BJ (cell line): ENCODE results near the gene CHN2. TPM values are rescaled to one million over a fixed set of nuclear protein-coding genes. Genes with fewer than 3 reads are reported as not detected.

Source experiments
- CTCF ChIA-PET: fragments of 350-600 bp; formaldehyde crosslinking; extraction: SDS; loops from one replicate; lab custom pipeline; 2021; ENCODE audit warnings: antibody characterized with exemption, inconsistent platforms; lab: Yijun Ruan, JAX
- POLR2A ChIA-PET: fragments of 300-600 bp; sonication (Branson Sonifier 250); formaldehyde crosslinking; extraction: SDS; loops from one replicate; lab custom pipeline; 2021; ENCODE audit warnings: antibody characterized with exemption; lab: Charles Lee
- DNase-seq: peaks from one replicate; pipeline ENCODE4 v3.0.0-alpha.2; 2011; ENCODE audit warnings: low read depth
- H3K27me3 ChIP-seq: 2 replicates; pipeline ENCODE4 v1.6.0; 2011; ENCODE audit warnings: low read length; ENCODE audit not compliant: control insufficient read depth, insufficient read depth
- H3K36me3 ChIP-seq: 2 replicates; pipeline ENCODE4 v1.5.1; 2011; ENCODE audit warnings: low read length; ENCODE audit not compliant: control insufficient read depth, insufficient read depth
- H3K4me3 ChIP-seq: 2 replicates; pipeline ENCODE4 v1.5.1; 2011; ENCODE audit warnings: low read depth, mild to moderate bottlenecking, control low read depth, low read length
- CTCF ChIP-seq: IDR thresholded peaks from 2 replicates; pipeline ENCODE4 v1.5.1; 2011; ENCODE audit warnings: low read depth, mild to moderate bottlenecking, control low read depth, inconsistent platforms, low read length, moderate library complexity; ENCODE audit not compliant: insufficient read depth
- polyA plus RNA-seq: library from polyadenylated mRNA; depleted of rRNA; stranded (reverse); fragments of >200 nt; gene quantifications from 2 replicates; pipeline ENCODE4 v1.2.3, GENCODE V29; 2011

Gene CHN2
- polyA plus RNA-seq, 1 experiment, result not detected

- ChIA-PET CTCF (no interaction called here), POLR2A (no interaction called here)
- H3K4me3 ChIP-seq, result no peak overlapping the region
- no peaks in the 10 kb centered on the region for H3K36me3 ChIP-seq
- no peak for TF ChIP-seq CTCF
- no peak for DNase-seq
- H3K27me3 ChIP-seq, result no peaks in the 10 kb centered on the region
Measured at GRCh38 chr7:29505931-29506330, 311.4 kb downstream of the CHN2 start.

GRCh38 chr7:29508608-29509007 is 314.0 kb downstream of the CHN2 start:
- Histone ChIP-seq H3K27me3 (no peaks in the 10 kb centered on the region), H3K4me3 (no peak overlapping the region), H3K36me3 (no peaks in the 10 kb centered on the region)
- DNase-seq, result no peak
- POLR2A ChIA-PET, result no interaction called here
- CTCF ChIA-PET, result no interaction called here
- no peak for TF ChIP-seq CTCF

- DNase-seq, result no peak
- TF ChIP-seq CTCF, result no peak
- CTCF ChIA-PET, result interaction anchor here (1.3 kb wide), 1 partner anchor 101 kb away, joined by 3 read pairs; no protein-coding TSS in a partner anchor
- Histone ChIP-seq H3K4me3 (no peak overlapping the region), H3K27me3 (no peaks in the 10 kb centered on the region), H3K36me3 (no peaks in the 10 kb centered on the region)
- POLR2A ChIA-PET, result no interaction called here
Measured at GRCh38 chr7:29510028-29510427, 315.5 kb downstream of the CHN2 start.

- POLR2A ChIA-PET, result no interaction called here
- Histone ChIP-seq H3K4me3 (no peak overlapping the region), H3K36me3 (no peaks in the 10 kb centered on the region), H3K27me3 (no peaks in the 10 kb centered on the region; the same call in 1 of the 2 replicates)
- no peak for DNase-seq
- CTCF ChIA-PET, result interaction anchor here (1.3 kb wide), 1 partner anchor 102 kb away, joined by 3 read pairs; no protein-coding TSS in a partner anchor
- TF ChIP-seq CTCF, result no peak
Measured at GRCh38 chr7:29511337-29511736, 316.8 kb downstream of the CHN2 start.

GRCh38 chr7:29511851-29512250 is 317.3 kb downstream of the CHN2 start:
- Histone ChIP-seq H3K36me3 (no peaks in the 10 kb centered on the region), H3K4me3 (no peak overlapping the region), H3K27me3 (no peaks in the 10 kb centered on the region; the same call in 1 of the 2 replicates)
- ChIA-PET POLR2A (no interaction called here), CTCF (no interaction called here)
- no peak for TF ChIP-seq CTCF
- DNase-seq, result no peak
